OCI-LY7 (cell line): ENCODE measurements around the gene PPP2R1B. TPM values are rescaled to one million over a fixed set of nuclear protein-coding genes. Genes with fewer than 3 reads are reported as not detected.

ENCODE experiments used
- BruUV-seq: library from RNA; stranded (reverse); fragments of 400-500 nt; replicated peaks from 2 replicates; lab custom pipeline; 2021; lab: Mats Ljungman, UMichigan
- CTCF ChIA-PET: fragments of 300-600 bp; sonication (Branson Sonifier 250); formaldehyde crosslinking; loops from one replicate; lab custom pipeline; 2022; ENCODE audit warnings: antibody characterized with exemption; ENCODE audit not compliant: unreplicated experiment; lab: Charles Lee
- POLR2A ChIA-PET: fragments of 300-600 bp; sonication (Branson Sonifier 250); formaldehyde crosslinking; loops from one replicate; lab custom pipeline; 2022; ENCODE audit warnings: antibody characterized with exemption; lab: Charles Lee
- DNase-seq: peaks from one replicate; pipeline ENCODE4 v3.0.0-alpha.2; 2015; ENCODE audit warnings: low spot score
- H2AFZ ChIP-seq: fragments of 200-600 bp; sonication (generic), shearing (Covaris generic); 2 replicates; pipeline ENCODE4 v1.6.1; 2014; ENCODE audit warnings: mild to moderate bottlenecking, antibody characterized with exemption, low read length, moderate library complexity
- H3K27ac ChIP-seq: fragments of 200-600 bp; sonication (generic); 2 replicates; pipeline ENCODE4 v1.5.1; 2014; ENCODE audit warnings: mixed run types, low read depth, mild to moderate bottlenecking, moderate library complexity, low read length, inconsistent platforms; ENCODE audit not compliant: poor library complexity, severe bottlenecking
- H3K36me3 ChIP-seq: fragments of 200-600 bp; sonication (generic); 2 replicates; pipeline ENCODE4 v1.6.1; 2014; ENCODE audit warnings: mild to moderate bottlenecking, antibody characterized with exemption, low read length, moderate library complexity, mixed read lengths; ENCODE audit not compliant: insufficient read depth
- H3K4me1 ChIP-seq: fragments of 200-600 bp; sonication (generic); 2 replicates; pipeline ENCODE4 v1.5.1; 2014; ENCODE audit warnings: mild to moderate bottlenecking, low read length; ENCODE audit not compliant: insufficient read depth, poor library complexity, severe bottlenecking
- H3K4me2 ChIP-seq: fragments of 200-600 bp; sonication (generic); 2 replicates; pipeline ENCODE4 v1.6.1; 2014; ENCODE audit warnings: mild to moderate bottlenecking, low read length
- H3K4me3 ChIP-seq: fragments of 200-600 bp; sonication (generic); 2 replicates; pipeline ENCODE4 v1.5.1; 2014; ENCODE audit warnings: mild to moderate bottlenecking, low read depth, low read length; ENCODE audit not compliant: poor library complexity, severe bottlenecking
- H3K79me2 ChIP-seq: fragments of 200-600 bp; sonication (generic); 2 replicates; pipeline ENCODE4 v1.6.1; 2016; ENCODE audit warnings: low read depth, mild to moderate bottlenecking, low read length, moderate library complexity, mixed read lengths; ENCODE audit not compliant: insufficient read depth
- H3K9me2 ChIP-seq: fragments of 200-600 bp; sonication (generic); 2 replicates; pipeline ENCODE4 v1.6.1; 2016; ENCODE audit warnings: mild to moderate bottlenecking, low read length, mixed read lengths; ENCODE audit not compliant: insufficient read depth
- H3K9me3 ChIP-seq: fragments of 200-600 bp; sonication (generic); 2 replicates; pipeline ENCODE4 v1.6.1; 2014; ENCODE audit warnings: mild to moderate bottlenecking, mixed run types, low read length, mixed read lengths
- H4K20me1 ChIP-seq: fragments of 200-600 bp; sonication (generic); 2 replicates; pipeline ENCODE4 v1.6.1; 2014; ENCODE audit warnings: mild to moderate bottlenecking, antibody characterized with exemption, low read length, moderate library complexity, mixed read lengths; ENCODE audit not compliant: insufficient read depth
- CTCF ChIP-seq: fragments of 200-600 bp; sonication (generic); conservative IDR thresholded peaks from 2 replicates; pipeline ENCODE4 v1.5.1; 2014; ENCODE audit warnings: mild to moderate bottlenecking, antibody characterized with exemption, low read length, moderate library complexity, mixed read lengths
- EZH2phosphoT487 ChIP-seq: fragments of 200-600 bp; sonication (generic); IDR thresholded peaks from 2 replicates; pipeline ENCODE4 v1.6.1; 2018; ENCODE audit warnings: low read depth, borderline replicate concordance, mild to moderate bottlenecking, mixed run types, antibody characterized with exemption, low read length, moderate library complexity, mixed read lengths
- intact Hi-C: fragments of 100-400 bp; cut with micrococcal nuclease; formaldehyde crosslinking; loops from one replicate; pipeline ENCODE4 v1.10.0; 2022; ENCODE audit not compliant: unreplicated experiment
- total RNA-seq, 2 experiments: library from RNA; depleted of rRNA in 1 of 2; stranded (reverse); fragments of >200 nt in 1 of 2; shearing (Covaris generic) in 1 of 2; gene quantifications; 2 replicates each; pipeline ENCODE4 v1.2.3, GENCODE V29; 2014 to 2022

PPP2R1B gene
- total RNA-seq, 2 experiments from 2014 or later: 50.6 to 84.2 TPM

- H3K4me3 ChIP-seq: no peak overlapping the region
- DNase-seq: no peak
- ChIA-PET POLR2A (interaction anchor here (0.8 to 1.5 kb wide), 3 partner anchors 8 to 158 kb away, joined by 3 to 5 read pairs (median 3); partner anchors contain the start of gene SIK2), CTCF (no interaction called here)
- H3K79me2 ChIP-seq: peaks cover 23% of the 10 kb centered on the region
- H3K27ac ChIP-seq: no peak overlapping the region
- peaks cover 8% of the 10 kb centered on the region for H3K4me1 ChIP-seq
- no peak overlapping the region for H2AFZ ChIP-seq
- H3K36me3 ChIP-seq: peaks cover 87% of the 10 kb centered on the region
- peaks cover 11% of the 10 kb centered on the region; the same call in 1 of the 2 replicates for H4K20me1 ChIP-seq
- no peaks in the 10 kb centered on the region for H3K9me3 ChIP-seq
- TF ChIP-seq EZH2phosphoT487 (no peak), CTCF (no peak)
- no peaks in the 10 kb centered on the region for H3K9me2 ChIP-seq
- intact Hi-C loops: no loop called here
- no peak overlapping the region for H3K4me2 ChIP-seq
- BruUV-seq: no TSS peak
These were observed 5.2 kb downstream of the PPP2R1B start for GRCh38 chr11:111761036-111761435.

DNA sequence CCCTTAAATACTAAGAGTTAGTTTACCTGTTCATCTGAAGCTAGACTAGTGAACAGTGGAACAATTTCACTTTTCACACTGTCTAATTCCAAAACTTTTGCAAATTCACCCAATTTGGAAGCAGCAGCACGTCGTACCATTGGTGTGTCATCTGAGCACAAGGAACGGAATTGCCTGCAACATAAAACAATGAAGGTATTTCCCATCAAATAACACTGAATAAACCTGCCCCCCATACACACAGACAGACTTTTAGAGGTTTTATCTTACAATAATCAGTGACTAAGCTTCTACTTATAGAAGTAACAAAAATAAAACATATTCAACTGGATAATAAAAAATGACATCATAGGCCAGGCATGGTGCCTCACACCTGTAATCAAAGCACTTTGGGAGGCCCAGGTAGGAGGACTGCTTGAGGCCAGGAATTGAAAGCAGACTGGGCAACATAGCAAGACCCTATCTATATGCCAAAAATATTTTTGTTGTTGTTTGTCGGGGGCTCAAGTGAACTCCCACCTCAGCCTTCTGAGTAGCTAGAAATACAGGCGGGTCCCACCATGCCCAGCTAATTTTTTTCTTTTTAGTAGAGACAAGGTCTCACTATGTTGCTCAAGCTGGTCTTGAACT lies 6.3 kb downstream of the PPP2R1B start:
- H3K4me1 ChIP-seq: peaks cover 7% of the 10 kb centered on the region
- no TSS peak for BruUV-seq
- no peaks in the 10 kb centered on the region for H3K9me2 ChIP-seq
- no peak overlapping the region for H3K27ac ChIP-seq
- H3K4me3 ChIP-seq: no peak overlapping the region
- CTCF ChIA-PET: no interaction called here
- no peak overlapping the region for H2AFZ ChIP-seq
- H3K36me3 ChIP-seq: peaks cover 98% of the 10 kb centered on the region
- peaks cover 6% of the 10 kb centered on the region; the same call in 1 of the 2 replicates for H4K20me1 ChIP-seq
- intact Hi-C loops: no loop called here
- H3K4me2 ChIP-seq: no peak overlapping the region
- peaks cover 11% of the 10 kb centered on the region; the same call in 1 of the 2 replicates for H3K79me2 ChIP-seq
- no peaks in the 10 kb centered on the region for H3K9me3 ChIP-seq
- DNase-seq: no peak
- POLR2A ChIA-PET: interaction anchor here (0.9 to 1.5 kb wide), 4 partner anchors 12 to 167 kb away, joined by 3 to 5 read pairs (median 4); no protein-coding TSS in a partner anchor
- TF ChIP-seq CTCF: no peak
- TF ChIP-seq EZH2phosphoT487: no peak

DNA sequence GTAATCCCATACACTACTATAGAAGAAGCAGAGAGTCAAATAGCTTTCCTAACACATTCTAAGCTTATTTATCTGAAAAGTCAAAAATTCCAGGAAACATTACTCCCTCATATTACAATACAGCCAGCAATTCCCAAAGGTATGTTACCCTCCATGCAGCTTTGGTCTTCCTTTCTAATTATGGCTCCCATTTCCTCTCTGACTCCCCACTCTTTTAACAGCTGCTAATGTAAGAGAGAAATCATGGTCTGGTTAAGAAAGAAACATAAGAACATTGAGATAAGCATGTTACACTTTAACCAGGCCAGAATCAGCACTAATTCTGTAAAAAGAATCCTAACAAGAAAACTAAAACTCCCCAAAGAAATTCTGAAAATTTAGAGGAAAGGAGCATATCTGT lies 6.8 kb downstream of the PPP2R1B start:
- no peak for DNase-seq
- no TSS peak for BruUV-seq
- H2AFZ ChIP-seq: no peak overlapping the region
- no peak overlapping the region for H3K4me2 ChIP-seq
- intact Hi-C loops: no loop called here
- H3K9me2 ChIP-seq: no peaks in the 10 kb centered on the region
- TF ChIP-seq CTCF: no peak
- TF ChIP-seq EZH2phosphoT487: no peak
- peaks cover 2% of the 10 kb centered on the region for H3K4me1 ChIP-seq
- peaks cover 1% of the 10 kb centered on the region; the same call in 1 of the 2 replicates for H4K20me1 ChIP-seq
- peaks cover 98% of the 10 kb centered on the region for H3K36me3 ChIP-seq
- H3K4me3 ChIP-seq: no peak overlapping the region
- POLR2A ChIA-PET: interaction anchor here (1.0 to 1.5 kb wide), 3 partner anchors 11 to 17 kb away, joined by 3 to 5 read pairs (median 4); no protein-coding TSS in a partner anchor
- H3K27ac ChIP-seq: no peak overlapping the region
- H3K79me2 ChIP-seq: peaks cover 6% of the 10 kb centered on the region; the same call in 1 of the 2 replicates
- H3K9me3 ChIP-seq: no peaks in the 10 kb centered on the region
- CTCF ChIA-PET: no interaction called here
